ENCODE measurements around the gene VGLL4. TPM values are rescaled to one million over a fixed set of nuclear protein-coding genes. Genes with fewer than 3 reads are reported as not detected.

The VGLL4 gene
- total RNA-seq, 1 experiment from 2014 or later = 43.0 TPM

GRCh38 chr3:11539677-11540076 is 104.0 kb downstream of the VGLL4 start:
- ChIA-PET CTCF (interaction anchor here (0.9 to 1.6 kb wide), 6 partner anchors 48 to 1444 kb away, joined by 3 to 4 read pairs (median 3); no protein-coding TSS in a partner anchor), POLR2A (no interaction called here)
- H3K36me3 Mint-ChIP-seq = no peaks in the 10 kb centered on the region

GRCh38 chr3:11539218-11539617 is 104.5 kb downstream of the VGLL4 start:
- POLR2A ChIA-PET = no interaction called here

More at GRCh38 chr3:11539677-11540076, 104.0 kb downstream of the VGLL4 start:
- H3K27me3 Mint-ChIP-seq (ENCODE audit: low read depth) = no peaks in the 10 kb centered on the region
- no peak for TF ChIP-seq ZNF317 (CRISPR knock-in tag; IDR thresholded peaks at IDR 0.05; ENCODE audit: borderline replicate concordance, low read depth)
- TF ChIP-seq EMX1 (CRISPR knock-in tag; IDR thresholded peaks at IDR 0.05) = no peak
- no peak for TF ChIP-seq ELF4 (CRISPR knock-in tag; IDR thresholded peaks at IDR 0.05; ENCODE audit: low read depth)
- TF ChIP-seq MAX (CRISPR knock-in tag; IDR thresholded peaks at IDR 0.05) = no peak
- H3K27ac Mint-ChIP-seq = no peak overlapping the region
- H3K4me1 Mint-ChIP-seq = no peaks in the 10 kb centered on the region
- DNase-seq (ENCODE audit: low spot score) (peak; percentile 46), ATAC-seq (peak; percentile 75)
- H3K9me3 Mint-ChIP-seq = 0 out of 2 replicates have a peak, but pooled peaks cover 4% of the 10 kb centered on the region
- no peak overlapping the region for H3K4me3 Mint-ChIP-seq

More at GRCh38 chr3:11539218-11539617, 104.5 kb downstream of the VGLL4 start:
- ATAC-seq = no peak
- Mint-ChIP-seq H3K4me1 (no peaks in the 10 kb centered on the region), H3K4me3 (no peak overlapping the region), H3K27me3 (ENCODE audit: low read depth) (no peaks in the 10 kb centered on the region), H3K9me3 (0 out of 2 replicates have a peak, but pooled peaks cover 4% of the 10 kb centered on the region), H3K27ac (no peak overlapping the region), H3K36me3 (no peaks in the 10 kb centered on the region)
- no peak for DNase-seq (ENCODE audit: low spot score)
- no peak for TF ChIP-seq ZNF263 (CRISPR knock-in tag; IDR thresholded peaks at IDR 0.05; ENCODE audit: low read depth)
- no peak for TF ChIP-seq SOX15 (CRISPR knock-in tag; IDR thresholded peaks at IDR 0.05)
- no peak for TF ChIP-seq ZNF425 (CRISPR knock-in tag; conservative IDR thresholded peaks at IDR 0.05)
- no peak for TF ChIP-seq CBFB (CRISPR knock-in tag; IDR thresholded peaks at IDR 0.05; ENCODE audit: low read depth)
- TF ChIP-seq USF2 (CRISPR knock-in tag; IDR thresholded peaks at IDR 0.05) = no peak
- no peak for TF ChIP-seq CDX4 (CRISPR knock-in tag; IDR thresholded peaks at IDR 0.05; ENCODE audit: borderline replicate concordance)
- no peak for TF ChIP-seq IRF1 (CRISPR knock-in tag; IDR thresholded peaks at IDR 0.05)
- no peak for TF ChIP-seq TEAD1 (CRISPR knock-in tag; IDR thresholded peaks at IDR 0.05)
- no peak for TF ChIP-seq NFATC4 (CRISPR knock-in tag; IDR thresholded peaks at IDR 0.05)
- TF ChIP-seq E2F4 (CRISPR knock-in tag; IDR thresholded peaks at IDR 0.05; ENCODE audit: borderline replicate concordance, low read depth) = no peak
- CTCF ChIA-PET = interaction anchor here (0.6 to 1.6 kb wide), 7 partner anchors 48 to 1445 kb away, joined by 3 to 5 read pairs (median 3); no protein-coding TSS in a partner anchor

Data from WTC11 (cell line).